ENCODE data around the gene PBOV1.

GRCh38 chr6:138176652-138177232, 41.5 kb downstream of the PBOV1 start:
- TF ChIP-seq EP300 (IDR thresholded peaks at IDR 0.05) (no peak), CTCF (IDR thresholded peaks at IDR 0.05) (no peak)
